Cardiac fibroblast (primary cell): ENCODE results near the gene SLC12A7.

Experiments
- DNase-seq, 2 donors: peaks; one replicate each; pipeline versions ENCODE4 v3.0.0 to v3.0.0-alpha.2; 2010; ENCODE audit warnings: low read depth in 2 of 2
- H3K4me3 ChIP-seq, 2 donors: replicated peaks in 1 of 2; 1 replicate in 1 of 2; 2 replicates in 1 of 2; pipeline ENCODE4 v1.5.1; 2011; ENCODE audit warnings: low read depth in 2 of 2, low read length in 2 of 2, mild to moderate bottlenecking in 2 of 2, moderate library complexity in 1 of 2
- TF ChIP-seq, protein P1 (sequence below): IDR thresholded peaks from one replicate; pipeline ENCODE4 v1.5.1; 2011; ENCODE audit warnings: low read depth, mild to moderate bottlenecking, low read length, inconsistent platforms

The SLC12A7 gene

GRCh38 chr5:1140818-1141189 lies 28.9 kb upstream of the SLC12A7 start:
- no peak overlapping the region for H3K4me3 ChIP-seq
- TF ChIP-seq, protein P1, sequence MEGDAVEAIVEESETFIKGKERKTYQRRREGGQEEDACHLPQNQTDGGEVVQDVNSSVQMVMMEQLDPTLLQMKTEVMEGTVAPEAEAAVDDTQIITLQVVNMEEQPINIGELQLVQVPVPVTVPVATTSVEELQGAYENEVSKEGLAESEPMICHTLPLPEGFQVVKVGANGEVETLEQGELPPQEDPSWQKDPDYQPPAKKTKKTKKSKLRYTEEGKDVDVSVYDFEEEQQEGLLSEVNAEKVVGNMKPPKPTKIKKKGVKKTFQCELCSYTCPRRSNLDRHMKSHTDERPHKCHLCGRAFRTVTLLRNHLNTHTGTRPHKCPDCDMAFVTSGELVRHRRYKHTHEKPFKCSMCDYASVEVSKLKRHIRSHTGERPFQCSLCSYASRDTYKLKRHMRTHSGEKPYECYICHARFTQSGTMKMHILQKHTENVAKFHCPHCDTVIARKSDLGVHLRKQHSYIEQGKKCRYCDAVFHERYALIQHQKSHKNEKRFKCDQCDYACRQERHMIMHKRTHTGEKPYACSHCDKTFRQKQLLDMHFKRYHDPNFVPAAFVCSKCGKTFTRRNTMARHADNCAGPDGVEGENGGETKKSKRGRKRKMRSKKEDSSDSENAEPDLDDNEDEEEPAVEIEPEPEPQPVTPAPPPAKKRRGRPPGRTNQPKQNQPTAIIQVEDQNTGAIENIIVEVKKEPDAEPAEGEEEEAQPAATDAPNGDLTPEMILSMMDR: no peak
- DNase-seq: no peak

GRCh38 chr5:1140171-1140817 lies 28.4 kb upstream of the SLC12A7 start:
- peak; percentile 55 to 60 for DNase-seq
- no peak overlapping the region for H3K4me3 ChIP-seq
- TF ChIP-seq, protein P1: peak; percentile 81

DNA sequence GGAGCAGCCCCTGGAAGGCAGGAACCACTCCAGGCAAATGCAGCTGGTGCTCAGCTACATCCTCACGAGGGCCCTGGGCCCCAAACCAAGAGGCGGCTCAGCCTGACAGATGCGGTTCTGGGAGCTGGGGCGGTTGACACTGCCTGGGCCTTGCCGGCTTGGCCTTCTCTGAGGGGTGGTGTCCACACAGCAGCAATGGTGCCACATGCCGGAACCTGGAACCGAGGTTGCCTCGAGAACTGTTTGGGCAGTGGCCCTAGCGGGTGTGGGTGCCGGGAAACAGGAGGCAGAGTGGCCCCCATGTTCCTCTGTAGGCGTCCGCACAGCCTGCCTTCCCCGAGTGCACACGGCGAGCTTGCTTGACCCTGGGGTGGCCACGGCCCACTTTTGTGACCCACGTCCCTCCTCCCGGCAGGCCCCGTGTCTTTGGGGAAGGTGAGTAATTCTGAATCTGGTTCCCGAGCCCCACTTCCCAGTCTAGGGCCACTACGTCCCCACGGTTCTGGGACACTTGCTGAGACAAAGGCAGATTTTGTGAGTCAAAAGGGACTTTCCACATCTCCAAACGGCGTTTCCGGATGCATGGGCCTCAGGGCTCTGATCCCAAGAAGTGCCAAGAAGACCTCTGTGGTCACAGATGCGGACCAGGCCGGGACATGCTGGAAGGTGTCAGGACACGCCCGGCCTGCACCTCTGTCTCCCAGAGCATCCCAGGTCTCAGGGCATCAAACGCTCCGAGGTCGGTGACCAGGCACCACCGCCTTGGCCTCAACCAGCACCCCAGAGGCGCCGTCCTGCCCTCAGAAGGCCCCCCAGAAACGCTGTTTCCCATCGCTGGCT lies 27.7 kb upstream of the SLC12A7 start:
- TF ChIP-seq, protein P1: no peak
- no peak for DNase-seq
- H3K4me3 ChIP-seq: no peak overlapping the region

DNA sequence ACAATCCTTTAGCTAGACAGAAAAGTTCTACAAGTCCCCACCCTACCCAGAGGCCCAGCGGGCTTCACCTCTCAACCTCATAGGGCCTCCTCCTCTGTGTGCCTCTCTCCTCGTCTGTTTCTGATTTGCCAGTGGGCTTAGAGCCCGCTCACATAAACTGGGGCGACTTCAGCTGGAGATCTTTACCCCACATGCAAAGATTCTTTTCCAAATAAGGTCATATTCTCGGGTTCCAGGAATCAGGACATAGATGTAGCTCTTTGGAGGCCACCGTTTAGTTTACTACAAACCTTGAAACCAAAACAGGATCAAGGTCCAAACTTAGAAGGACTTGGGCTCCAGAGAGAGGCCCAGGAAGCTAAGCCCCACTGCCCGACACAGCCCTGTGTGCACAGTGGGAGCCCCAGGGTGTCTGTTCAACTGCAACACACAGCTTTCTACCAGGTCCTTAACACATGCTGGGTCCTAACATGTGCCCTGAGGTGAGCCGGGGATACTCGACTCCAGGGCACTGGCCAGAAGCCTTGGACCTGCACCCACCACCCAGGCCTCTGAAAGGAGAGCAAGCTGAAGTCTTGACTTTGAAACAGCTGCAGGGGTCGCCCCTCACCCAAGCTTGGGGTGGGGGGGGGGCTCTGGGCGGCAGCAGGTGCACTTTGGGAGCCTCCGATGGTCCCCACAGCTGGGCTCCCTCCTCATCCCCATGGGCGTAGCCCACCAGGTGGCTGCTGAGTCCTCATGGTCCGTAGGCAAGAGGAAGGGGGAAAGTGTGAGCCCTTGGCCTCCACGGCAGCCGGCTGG lies 26.8 kb upstream of the SLC12A7 start:
- H3K4me3 ChIP-seq: no peak overlapping the region
- TF ChIP-seq, protein P1: no peak
- DNase-seq: no peak

GRCh38 chr5:1137567-1138444 lies 25.9 kb upstream of the SLC12A7 start:
- TF ChIP-seq, protein P1: no peak
- H3K4me3 ChIP-seq: no peak overlapping the region
- no peak for DNase-seq

GRCh38 chr5:1136814-1137213 lies 25.0 kb upstream of the SLC12A7 start:
- no peak overlapping the region for H3K4me3 ChIP-seq
- TF ChIP-seq, protein P1: no peak
- DNase-seq: no peak
